B cell (primary cell): ENCODE results near the gene ALS2CL. TPM values are rescaled to one million over a fixed set of nuclear protein-coding genes. Genes with fewer than 3 reads are reported as not detected.

Experiments
- ATAC-seq: fragments of 200-7000 bp; cut with Tn5 transposase; one replicate; pipeline ENCODE4 v1.10.0; 2021; ENCODE audit warnings: low read depth, mild to moderate bottlenecking, moderate number of reproducible peaks, moderate library complexity
- CTCF ChIA-PET: fragments of 350-600 bp; sonication (Branson Sonifier 250); formaldehyde crosslinking; loops from one replicate; lab custom pipeline; 2021; ENCODE audit warnings: antibody characterized with exemption, inconsistent platforms; lab: Charles Lee
- POLR2A ChIA-PET: fragments of 350-600 bp; sonication (Branson Sonifier 250); formaldehyde crosslinking; loops from one replicate; lab custom pipeline; 2021; ENCODE audit warnings: antibody characterized with exemption; lab: Charles Lee
- DNase-seq: peaks from one replicate; pipeline ENCODE4 v3.0.0; 2013
- H2AFZ ChIP-seq: 2 replicates; pipeline ENCODE4 v1.6.1; 2012; ENCODE audit warnings: mild to moderate bottlenecking, low read depth, low read length; ENCODE audit not compliant: insufficient read depth, poor library complexity, severe bottlenecking
- H3K27ac ChIP-seq, 2 donors: 1 replicate in 1 of 2; 2 replicates in 1 of 2; pipeline ENCODE4 v1.5.1; 2012 to 2013; ENCODE audit warnings: low read length in 2 of 2, mild to moderate bottlenecking in 2 of 2, moderate library complexity in 1 of 2
- H3K27me3 ChIP-seq, 4 experiments: fragments of 200-600 bp in 1 of 4; sonication (generic) in 1 of 4; replicated peaks in 1 of 4; 1 replicate in 2 of 4; 2 replicates in 2 of 4; pipeline versions ENCODE4 v1.6.1 to v1.7.0; 2013 to 2016; ENCODE audit warnings: low read length in 3 of 4, mild to moderate bottlenecking in 2 of 4, mixed read lengths in 1 of 4, moderate library complexity in 1 of 4; ENCODE audit not compliant: insufficient read depth in 4 of 4, control insufficient read depth in 3 of 4; ENCODE audit errors: control extremely low read depth in 1 of 4
- H3K36me3 ChIP-seq, 2 experiments: replicated peaks in 1 of 2; 1 replicate in 1 of 2; 2 replicates in 1 of 2; pipeline versions ENCODE4 v1.6.1 to v1.7.1; 2013; ENCODE audit warnings: low read length in 1 of 2; ENCODE audit not compliant: insufficient read depth in 2 of 2, control insufficient read depth in 1 of 2; ENCODE audit errors: control extremely low read depth in 1 of 2, extremely low read depth in 1 of 2
- H3K4me1 ChIP-seq, 2 donors: fragments of 200-600 bp in 1 of 2; sonication (generic) in 1 of 2; 1 replicate in 1 of 2; 2 replicates in 1 of 2; pipeline versions ENCODE4 v1.5.1 to v1.6.1; 2013 to 2017; ENCODE audit warnings: low read length in 2 of 2; ENCODE audit not compliant: control insufficient read depth in 2 of 2, insufficient read depth in 2 of 2
- H3K4me2 ChIP-seq: replicated peaks from 2 replicates; pipeline ENCODE3; 2012; ENCODE audit warnings: mild to moderate bottlenecking, low read depth, low read length; ENCODE audit not compliant: poor library complexity, severe bottlenecking
- H3K4me3 ChIP-seq, 5 experiments: fragments of 200-600 bp in 1 of 5; sonication (generic) in 1 of 5; 1 replicate in 3 of 5; 2 replicates in 2 of 5; pipeline versions ENCODE4 v1.5.1 to v1.7.0; 2011 to 2016; ENCODE audit warnings: low read length in 4 of 5, mild to moderate bottlenecking in 4 of 5, low read depth in 2 of 5, control low read depth in 1 of 5, moderate library complexity in 1 of 5; ENCODE audit not compliant: insufficient read depth in 1 of 5; ENCODE audit errors: control extremely low read depth in 1 of 5, extremely low read depth in 1 of 5
- H3K79me2 ChIP-seq: fragments of 200-600 bp; sonication (generic); one replicate; pipeline ENCODE4 v1.6.0; 2016; ENCODE audit warnings: low read length; ENCODE audit not compliant: control insufficient read depth, insufficient read depth
- H3K9ac ChIP-seq: fragments of 200-600 bp; sonication (generic); 2 replicates; pipeline ENCODE4 v1.6.1; 2017; ENCODE audit warnings: mild to moderate bottlenecking, low read length, moderate library complexity
- H3K9me3 ChIP-seq, 3 donors: one replicate each; pipeline versions ENCODE4 v1.6.1 to v1.7.1; 2013; ENCODE audit warnings: low read length in 2 of 3; ENCODE audit not compliant: control insufficient read depth in 2 of 3, insufficient read depth in 1 of 3; ENCODE audit errors: control extremely low read depth in 1 of 3
- H4K20me1 ChIP-seq: 2 replicates; pipeline ENCODE4 v1.6.0; 2012; ENCODE audit warnings: mild to moderate bottlenecking, low read length; ENCODE audit not compliant: insufficient read depth, control insufficient read depth, poor library complexity, severe bottlenecking
- H3K27ac Mint-ChIP-seq: one replicate; pipeline ENCODE4 v1.8.0; 2021; ENCODE audit warnings: mixed read lengths
- H3K27me3 Mint-ChIP-seq: one replicate; pipeline ENCODE4 v1.8.0; 2021; ENCODE audit warnings: mixed read lengths
- H3K4me1 Mint-ChIP-seq: one replicate; pipeline ENCODE4 v1.8.0; 2021; ENCODE audit warnings: mixed read lengths
- H3K4me3 Mint-ChIP-seq: one replicate; pipeline ENCODE4 v1.8.0; 2021; ENCODE audit warnings: mixed read lengths
- H3K9me3 Mint-ChIP-seq: one replicate; pipeline ENCODE4 v1.8.0; 2022; ENCODE audit warnings: mixed read lengths; ENCODE audit not compliant: insufficient read depth
- EZH2 ChIP-seq: IDR thresholded peaks from 2 replicates; pipeline ENCODE4 v1.6.1; 2012; ENCODE audit warnings: borderline replicate concordance, low read depth, mild to moderate bottlenecking, moderate library complexity, low read length; ENCODE audit not compliant: insufficient read depth, poor library complexity, severe bottlenecking
- WGBS: methylation state at CpG from one replicate; pipeline ENCODE4 v1.1.5; 2013; ENCODE audit warnings: missing lambda C conversion rate; ENCODE audit not compliant: insufficient coverage; 5-methylcytosine and 5-hydroxymethylcytosine counted together
- intact Hi-C: fragments of 100-400 bp; cut with micrococcal nuclease; formaldehyde crosslinking; loops from one replicate; pipeline ENCODE4 v1.10.0; 2022
- polyA plus RNA-seq: library from polyadenylated mRNA; depleted of rRNA; stranded (reverse); fragments of >200 nt; gene quantifications from 2 replicates; pipeline ENCODE4 v1.2.3, GENCODE V29; 2012
- total RNA-seq, 2 donors: library from RNA; stranded (reverse); fragments of 120-200 nt in 1 of 2; gene quantifications; 1 replicate in 1 of 2; 2 replicates in 1 of 2; pipeline versions ENCODE4 v1.2.3 to v1.2.4, GENCODE V29; 2013 to 2022
- TF ChIP-seq, protein P1 (sequence below): fragments of 200-600 bp; IDR thresholded peaks from one replicate; pipeline ENCODE4 v1.8.0; 2022; ENCODE audit warnings: antibody characterized with exemption, mild to moderate bottlenecking

The ALS2CL gene
- total and polyA plus RNA-seq, 2 donors (not counting 1 experiment from before 2014, with no cell fraction given): 0.22 to 0.30 TPM

DNA sequence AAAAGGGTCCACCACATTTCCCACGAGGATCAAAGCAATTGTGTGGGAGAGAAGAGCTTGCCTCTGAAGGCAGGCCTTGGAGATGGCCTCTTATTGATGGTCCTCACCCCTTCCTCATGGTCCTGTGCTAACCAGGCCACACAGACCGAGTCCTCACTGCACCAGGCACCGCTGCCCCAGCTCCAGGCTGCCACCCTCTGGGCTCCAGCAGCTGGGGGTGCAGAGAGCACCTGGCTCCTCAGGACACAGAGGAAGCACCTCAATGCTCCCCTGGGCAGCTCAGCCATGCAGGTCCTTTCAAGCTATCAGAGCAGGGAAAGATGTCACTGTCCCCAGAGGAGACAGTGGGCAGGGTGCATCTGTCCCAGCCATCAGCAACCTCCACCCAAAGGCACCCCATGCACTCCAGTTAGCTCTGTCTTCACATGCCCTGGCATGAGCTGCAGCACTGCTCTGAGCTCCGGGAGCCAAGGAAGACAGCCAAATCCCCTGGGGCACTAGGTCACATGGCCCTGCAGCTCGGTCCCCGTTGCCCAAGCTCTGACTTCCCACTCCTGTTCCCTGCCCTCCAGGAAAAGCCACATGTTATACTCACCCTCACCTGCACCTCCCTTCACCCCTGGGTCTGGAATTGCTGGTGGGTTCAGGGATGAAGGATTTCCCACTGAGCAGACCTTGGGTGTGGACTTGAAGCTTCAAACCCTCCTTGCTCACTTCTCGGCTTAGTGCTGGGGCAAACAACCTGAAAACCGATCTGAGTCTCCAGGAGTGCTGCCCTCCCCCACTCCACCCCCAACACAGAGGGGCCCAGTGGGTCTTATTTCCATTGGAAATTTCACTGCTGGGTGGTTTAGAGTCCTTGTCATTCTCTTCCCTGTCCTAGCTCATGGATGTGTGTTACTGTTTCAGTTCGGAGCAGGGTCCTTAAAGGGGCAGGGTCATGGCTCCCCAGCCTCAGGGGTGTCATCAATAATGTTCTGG lies 32.6 kb downstream of the ALS2CL start:
- intact Hi-C loops: no loop called here
- H3K4me1 Mint-ChIP-seq: peaks cover 13% of the 10 kb centered on the region
- Histone ChIP-seq H3K27me3 (peaks cover 0 to 4% (median 1%) of the 10 kb centered on the region in 4 experiments), H3K9me3 (no peaks in the 10 kb centered on the region), H3K36me3 (no peaks in the 10 kb centered on the region), H3K27ac (no peak overlapping the region), H3K4me2 (no peak overlapping the region), H3K4me1 (peaks cover 0 to 4% of the 10 kb centered on the region in 2 donors), H3K9ac (no peak overlapping the region), H3K4me3 (no peak overlapping the region), H2AFZ (no peak overlapping the region), H4K20me1 (no peaks in the 10 kb centered on the region), H3K79me2 (no peaks in the 10 kb centered on the region)
- no peak overlapping the region for H3K27ac Mint-ChIP-seq
- DNase-seq (no peak), ATAC-seq (no peak)
- H3K9me3 Mint-ChIP-seq: no peaks in the 10 kb centered on the region
- 52% methylated on average over 7 of the region's 9 CpGs for WGBS
- H3K27me3 Mint-ChIP-seq: peaks cover 16% of the 10 kb centered on the region
- H3K4me3 Mint-ChIP-seq: no peak overlapping the region
- POLR2A ChIA-PET: no interaction called here
- CTCF ChIA-PET: no interaction called here
- TF ChIP-seq, protein P1, sequence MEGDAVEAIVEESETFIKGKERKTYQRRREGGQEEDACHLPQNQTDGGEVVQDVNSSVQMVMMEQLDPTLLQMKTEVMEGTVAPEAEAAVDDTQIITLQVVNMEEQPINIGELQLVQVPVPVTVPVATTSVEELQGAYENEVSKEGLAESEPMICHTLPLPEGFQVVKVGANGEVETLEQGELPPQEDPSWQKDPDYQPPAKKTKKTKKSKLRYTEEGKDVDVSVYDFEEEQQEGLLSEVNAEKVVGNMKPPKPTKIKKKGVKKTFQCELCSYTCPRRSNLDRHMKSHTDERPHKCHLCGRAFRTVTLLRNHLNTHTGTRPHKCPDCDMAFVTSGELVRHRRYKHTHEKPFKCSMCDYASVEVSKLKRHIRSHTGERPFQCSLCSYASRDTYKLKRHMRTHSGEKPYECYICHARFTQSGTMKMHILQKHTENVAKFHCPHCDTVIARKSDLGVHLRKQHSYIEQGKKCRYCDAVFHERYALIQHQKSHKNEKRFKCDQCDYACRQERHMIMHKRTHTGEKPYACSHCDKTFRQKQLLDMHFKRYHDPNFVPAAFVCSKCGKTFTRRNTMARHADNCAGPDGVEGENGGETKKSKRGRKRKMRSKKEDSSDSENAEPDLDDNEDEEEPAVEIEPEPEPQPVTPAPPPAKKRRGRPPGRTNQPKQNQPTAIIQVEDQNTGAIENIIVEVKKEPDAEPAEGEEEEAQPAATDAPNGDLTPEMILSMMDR: no peak
- no peak for TF ChIP-seq EZH2

DNA sequence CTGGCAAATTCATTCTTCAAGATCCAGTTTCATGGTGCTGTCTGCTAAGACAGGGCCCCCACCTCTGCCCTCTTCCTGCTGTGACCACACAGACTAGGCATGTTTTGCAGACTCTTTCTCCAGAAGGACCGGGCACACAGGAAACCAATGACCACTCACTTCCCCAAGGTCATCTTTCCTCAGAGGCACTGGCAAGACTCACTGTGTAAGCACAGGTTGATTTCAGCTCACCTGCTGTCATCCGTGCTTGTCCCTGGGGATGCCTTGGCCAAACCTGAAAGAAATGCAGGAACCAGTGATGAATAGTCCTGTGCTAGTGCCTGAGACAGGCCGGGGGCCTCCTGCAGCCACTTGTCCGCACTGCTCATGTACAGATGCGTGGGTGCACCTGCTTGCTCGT lies 33.5 kb downstream of the ALS2CL start:
- POLR2A ChIA-PET: no interaction called here
- H3K36me3 ChIP-seq: no peaks in the 10 kb centered on the region
- Mint-ChIP-seq H3K9me3 (peaks cover 2% of the 10 kb centered on the region), H3K4me1 (peaks cover 19% of the 10 kb centered on the region), H3K27ac (no peak overlapping the region), H3K4me3 (no peak overlapping the region), H3K27me3 (peaks cover 20% of the 10 kb centered on the region)
- intact Hi-C loops: no loop called here
- no peaks in the 10 kb centered on the region for H4K20me1 ChIP-seq
- H3K4me2 ChIP-seq: no peak overlapping the region
- no peak for ATAC-seq
- H3K27me3 ChIP-seq: peaks cover 0 to 4% (median 1%) of the 10 kb centered on the region in 4 experiments
- H3K4me3 ChIP-seq: no peak overlapping the region
- no peak for DNase-seq
- no peaks in the 10 kb centered on the region for H3K79me2 ChIP-seq
- peaks cover 0 to 4% of the 10 kb centered on the region in 2 donors for H3K4me1 ChIP-seq
- H3K27ac ChIP-seq: no peak overlapping the region
- CTCF ChIA-PET: no interaction called here
- H3K9ac ChIP-seq: no peak overlapping the region
- TF ChIP-seq, protein P1: no peak
- no peak for TF ChIP-seq EZH2
- 75% methylated on average over 6 of the region's 6 CpGs for WGBS
- H2AFZ ChIP-seq: no peak overlapping the region
- H3K9me3 ChIP-seq: peaks cover 0 to 4% (median 0%) of the 10 kb centered on the region in 3 donors
